ENCODE data around the gene RPL27. TPM values are rescaled to one million over a fixed set of nuclear protein-coding genes. Genes with fewer than 3 reads are reported as not detected.

RPL27 gene
- total RNA-seq, 1 experiment from 2014 or later, result 513 TPM

- Histone ChIP-seq H3K27me3 (ENCODE audit: control insufficient read depth, insufficient read depth, low read length) (no peaks in the 10 kb centered on the region), H3K4me3 (ENCODE audit: low read depth in 2 of 2, low read length in 2 of 2) (no peak overlapping the region), H3K27ac (ENCODE audit: low read length) (no peak overlapping the region), H3K9me3 (ENCODE audit: control insufficient read depth, insufficient read depth, low read depth, low read length) (no peaks in the 10 kb centered on the region), H3K36me3 (ENCODE audit: control insufficient read depth, insufficient read depth, low read length) (no peaks in the 10 kb centered on the region), H3K4me1 (ENCODE audit: control insufficient read depth, insufficient read depth, low read length) (peaks cover 10% of the 10 kb centered on the region)
- in situ Hi-C loops (cut with HindIII; ENCODE audit: low pct_unique_long_range_greater_than_20kb, low sequenced_read_pairs) (no loop called here), intact Hi-C loops (cut with micrococcal nuclease; ENCODE audit: unreplicated experiment) (no loop called here)
- BruUV-seq (replicated peaks), result no TSS peak
- CTCF ChIA-PET, result no interaction called here
- DNase-seq (ENCODE audit: low read depth, low spot score) (no peak), ATAC-seq (0 out of 2 replicates have a peak, but pooled peaks have one; percentile 17)
- POLR2A ChIA-PET, result no interaction called here
- TF ChIP-seq SIN3A (IDR thresholded peaks at IDR 0.05; ENCODE audit: borderline replicate concordance, insufficient read depth, low read depth, low read length) (no peak), POLR2AphosphoS5 (IDR thresholded peaks at IDR 0.05; ENCODE audit: low read depth, low read length) (no peak), TCF7L2 (IDR thresholded peaks at IDR 0.05; ENCODE audit: low read depth, low read length) (no peak), REST (IDR thresholded peaks at IDR 0.05; ENCODE audit: insufficient read depth in 1 of 2, low read depth in 2 of 2, low read length in 1 of 2) (no peak), CTCF (IDR thresholded peaks at IDR 0.05) (no peak)
These were observed 12.6 kb downstream of the RPL27 start for GRCh38 chr17:43010667-43011308.

GRCh38 chr17:43011728-43012472, 13.7 kb downstream of the RPL27 start:
- H3K4me1 ChIP-seq (ENCODE audit: control insufficient read depth, insufficient read depth, low read length), result peaks cover 10% of the 10 kb centered on the region
- no peaks in the 10 kb centered on the region for H3K9me3 ChIP-seq (ENCODE audit: control insufficient read depth, insufficient read depth, low read depth, low read length)
- in situ Hi-C loops (cut with HindIII; ENCODE audit: low pct_unique_long_range_greater_than_20kb, low sequenced_read_pairs), result no loop called here
- TF ChIP-seq CTCF (IDR thresholded peaks at IDR 0.05), result no peak
- no peak for TF ChIP-seq REST (IDR thresholded peaks at IDR 0.05; ENCODE audit: insufficient read depth in 1 of 2, low read depth in 2 of 2, low read length in 1 of 2)
- no peak for TF ChIP-seq TCF7L2 (IDR thresholded peaks at IDR 0.05; ENCODE audit: low read depth, low read length)
- no peak for TF ChIP-seq POLR2AphosphoS5 (IDR thresholded peaks at IDR 0.05; ENCODE audit: low read depth, low read length)
- TF ChIP-seq SIN3A (IDR thresholded peaks at IDR 0.05; ENCODE audit: borderline replicate concordance, insufficient read depth, low read depth, low read length), result no peak
- CTCF ChIA-PET, result interaction anchor here (0.6 kb wide), 1 partner anchor 10 kb away, joined by 11 read pairs; the partner anchor contains the start of gene VAT1
- intact Hi-C loops (cut with micrococcal nuclease; ENCODE audit: unreplicated experiment), result no loop called here
- BruUV-seq (replicated peaks), result no TSS peak
- POLR2A ChIA-PET, result no interaction called here
- no peaks in the 10 kb centered on the region for H3K36me3 ChIP-seq (ENCODE audit: control insufficient read depth, insufficient read depth, low read length)
- no peak overlapping the region for H3K27ac ChIP-seq (ENCODE audit: low read length)
- H3K4me3 ChIP-seq (ENCODE audit: low read depth in 2 of 2, low read length in 2 of 2), result no peak overlapping the region
- H3K27me3 ChIP-seq (ENCODE audit: control insufficient read depth, insufficient read depth, low read length), result no peaks in the 10 kb centered on the region
- no peak for ATAC-seq
- DNase-seq (ENCODE audit: low read depth, low spot score), result no peak
